Skeletal muscle tissue (tissue), 4 donors: ENCODE measurements around the gene CIB1. TPM values are rescaled to one million over a fixed set of nuclear protein-coding genes. Genes with fewer than 3 reads are reported as not detected.

Experiments
- H3K27ac ChIP-seq: one replicate; pipeline ENCODE4 v1.7.0; 2013; ENCODE audit warnings: mild to moderate bottlenecking, low read depth, low read length, inconsistent platforms
- H3K27me3 ChIP-seq, 3 donors: one replicate each; pipeline ENCODE4 v1.7.0; 2013; ENCODE audit warnings: low read length in 3 of 3; ENCODE audit not compliant: control insufficient read depth in 3 of 3, insufficient read depth in 3 of 3
- H3K36me3 ChIP-seq, 3 donors: one replicate each; pipeline ENCODE4 v1.7.0; 2013; ENCODE audit warnings: low read length in 3 of 3; ENCODE audit not compliant: control insufficient read depth in 3 of 3, insufficient read depth in 3 of 3
- H3K4me1 ChIP-seq, 3 donors: one replicate each; pipeline ENCODE4 v1.7.0; 2013; ENCODE audit warnings: low read length in 3 of 3, mild to moderate bottlenecking in 3 of 3; ENCODE audit not compliant: control insufficient read depth in 3 of 3, insufficient read depth in 3 of 3
- H3K4me3 ChIP-seq, 3 donors: one replicate each; pipeline ENCODE4 v1.7.0; 2013; ENCODE audit warnings: low read length in 3 of 3
- H3K9ac ChIP-seq, 3 donors: one replicate each; pipeline ENCODE4 v1.7.0; 2013; ENCODE audit warnings: low read length in 3 of 3, mild to moderate bottlenecking in 3 of 3, moderate library complexity in 2 of 3, low read depth in 1 of 3
- H3K9me3 ChIP-seq, 3 donors: one replicate each; pipeline ENCODE4 v1.7.0; 2013; ENCODE audit warnings: low read length in 3 of 3; ENCODE audit not compliant: control insufficient read depth in 3 of 3
- total RNA-seq: library from RNA; depleted of rRNA; stranded (reverse); fragments of >200 nt; gene quantifications from one replicate; pipeline ENCODE4 v1.2.3, GENCODE V29; 2014
- donor health status: Osteomylitis.

CIB1 gene
- total RNA-seq, 1 donor from 2014 or later: 7.8 TPM

GRCh38 chr15:90201944-90202375, 31.8 kb downstream of the CIB1 start:
- peak overlapping the region; percentile 59 to 81 (median 76) for H3K4me3 ChIP-seq
- no peaks in the 10 kb centered on the region for H3K27me3 ChIP-seq
- H3K4me1 ChIP-seq: peaks cover 16 to 20% (median 19%) of the 10 kb centered on the region in 3 donors
- H3K36me3 ChIP-seq: peaks cover 0 to 6% (median 2%) of the 10 kb centered on the region in 3 donors
- no peak overlapping the region for H3K27ac ChIP-seq
- H3K9me3 ChIP-seq: no peaks in the 10 kb centered on the region
- H3K9ac ChIP-seq: peak overlapping the region in 2 of 3 donors; percentile 64 to 80

GRCh38 chr15:90201130-90201943, 32.4 kb downstream of the CIB1 start, which contains the start of gene SEMA4B:
SEMA4B (plus strand) TSS chr15:90201330; CDS start chr15:90201579, 249 bp downstream.
- no peaks in the 10 kb centered on the region for H3K9me3 ChIP-seq
- H3K4me3 ChIP-seq: peak within 1 kb of the TSS; percentile 59 to 81 (median 76)
- peaks cover 0 to 4% (median 2%) of the 10 kb centered on the region in 3 donors for H3K36me3 ChIP-seq
- peak within 1 kb of the TSS; percentile 64 to 80 (median 65) for H3K9ac ChIP-seq
- H3K27ac ChIP-seq: peak within 1 kb of the TSS; percentile 7
- no peaks in the 10 kb centered on the region for H3K27me3 ChIP-seq
- peaks cover 16 to 20% (median 19%) of the 10 kb centered on the region in 3 donors for H3K4me1 ChIP-seq

- Histone ChIP-seq H3K27me3 (no peaks in the 10 kb centered on the region), H3K27ac (no peak overlapping the region), H3K4me1 (peaks cover 16 to 20% (median 19%) of the 10 kb centered on the region in 3 donors), H3K9ac (peak overlapping the region in 2 of 3 donors; percentile 64 to 80), H3K36me3 (peaks cover 0 to 2% (median 2%) of the 10 kb centered on the region in 3 donors), H3K4me3 (peak overlapping the region; percentile 57 to 81 (median 76)), H3K9me3 (no peaks in the 10 kb centered on the region)
Measured at GRCh38 chr15:90200534-90201129, 33.1 kb downstream of the CIB1 start.

- H3K9me3 ChIP-seq: no peaks in the 10 kb centered on the region
- no peaks in the 10 kb centered on the region for H3K27me3 ChIP-seq
- H3K27ac ChIP-seq: no peak overlapping the region
- H3K4me3 ChIP-seq: no peak overlapping the region
- peaks cover 25 to 36% (median 26%) of the 10 kb centered on the region in 3 donors for H3K4me1 ChIP-seq
- no peak overlapping the region for H3K9ac ChIP-seq
- H3K36me3 ChIP-seq: no peaks in the 10 kb centered on the region
Measured at GRCh38 chr15:90194655-90195054, 39.1 kb downstream of the CIB1 start.

GRCh38 chr15:90192961-90193786, 40.6 kb downstream of the CIB1 start:
- H3K4me1 ChIP-seq: peaks cover 25 to 36% (median 26%) of the 10 kb centered on the region in 3 donors
- peak overlapping the region in 2 of 3 donors; percentile 13 to 47 for H3K9ac ChIP-seq
- peak overlapping the region in 1 of 3 donors; percentile 35 for H3K4me3 ChIP-seq
- H3K9me3 ChIP-seq: no peaks in the 10 kb centered on the region
- H3K36me3 ChIP-seq: no peaks in the 10 kb centered on the region
- H3K27ac ChIP-seq: peak overlapping the region; percentile 47
- no peaks in the 10 kb centered on the region for H3K27me3 ChIP-seq

GRCh38 chr15:90191794-90192509, 41.8 kb downstream of the CIB1 start:
- Histone ChIP-seq H3K4me3 (no peak overlapping the region), H3K27me3 (no peaks in the 10 kb centered on the region), H3K9ac (peak overlapping the region in 1 of 3 donors; percentile 40), H3K4me1 (peaks cover 25 to 36% (median 26%) of the 10 kb centered on the region in 3 donors), H3K27ac (no peak overlapping the region), H3K9me3 (no peaks in the 10 kb centered on the region), H3K36me3 (no peaks in the 10 kb centered on the region)

- H3K9me3 ChIP-seq: no peaks in the 10 kb centered on the region
- H3K4me3 ChIP-seq: no peak overlapping the region
- no peaks in the 10 kb centered on the region for H3K27me3 ChIP-seq
- H3K9ac ChIP-seq: no peak overlapping the region
- peaks cover 25 to 36% (median 26%) of the 10 kb centered on the region in 3 donors for H3K4me1 ChIP-seq
- H3K36me3 ChIP-seq: no peaks in the 10 kb centered on the region
- H3K27ac ChIP-seq: peak overlapping the region; percentile 2
Measured at GRCh38 chr15:90191344-90191687, 42.4 kb downstream of the CIB1 start.

GRCh38 chr15:90190606-90191343, 43.0 kb downstream of the CIB1 start:
- H3K27ac ChIP-seq: peak overlapping the region; percentile 2
- no peak overlapping the region for H3K4me3 ChIP-seq
- no peaks in the 10 kb centered on the region for H3K9me3 ChIP-seq
- no peaks in the 10 kb centered on the region for H3K36me3 ChIP-seq
- peaks cover 25 to 36% (median 26%) of the 10 kb centered on the region in 3 donors for H3K4me1 ChIP-seq
- no peaks in the 10 kb centered on the region for H3K27me3 ChIP-seq
- no peak overlapping the region for H3K9ac ChIP-seq
